Right renal pelvis (tissue), 4 donors: Measurements from ENCODE around the gene UVRAG. TPM values are rescaled to one million over a fixed set of nuclear protein-coding genes. Genes with fewer than 3 reads are reported as not detected.
A peak's percentile ranks its signal among the peaks of the same experiment; 100 is the strongest.
"Not testable (repeated sequence)": the region's sequence is repeated elsewhere in the genome, so short reads cannot be mapped to it uniquely, and the experiment has no call there.

Source experiments
- DNase-seq, 4 donors: peaks; one replicate each; pipeline ENCODE4 v3.0.0-alpha.2; 2013; ENCODE audit warnings: low read depth in 4 of 4, low spot score in 3 of 4, missing footprints in 1 of 4
- polyA plus RNA-seq, 4 donors: library from polyadenylated mRNA; unstranded; fragments of 120-200 nt; gene quantifications; one replicate each; pipeline ENCODE4 v1.2.1, GENCODE V29; 2013; ENCODE audit not compliant: insufficient read length in 4 of 4

Gene UVRAG
- polyA plus RNA-seq, 4 donors, result 17.3 to 20.2 (median 18.0) TPM

DNA sequence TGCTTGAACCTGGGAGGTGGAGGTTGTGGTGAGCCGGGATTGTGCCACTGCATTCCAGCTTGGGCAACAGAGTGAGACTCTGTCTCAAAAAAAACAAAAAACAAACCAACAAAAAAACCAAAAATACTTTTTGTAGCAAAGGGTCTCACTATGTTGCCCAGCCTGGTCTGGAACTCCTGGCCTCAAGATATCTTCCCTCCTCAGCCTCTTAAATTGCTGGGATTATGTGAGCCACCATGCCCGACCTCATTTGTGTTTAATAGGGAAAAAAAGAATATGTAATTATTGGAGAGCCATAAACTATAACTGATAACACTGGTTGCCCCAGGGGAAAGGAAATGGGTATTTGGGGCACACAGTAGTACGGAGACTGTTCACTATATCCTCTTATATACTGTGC lies 19.7 kb downstream of the UVRAG start:
- no peak for DNase-seq

DNA sequence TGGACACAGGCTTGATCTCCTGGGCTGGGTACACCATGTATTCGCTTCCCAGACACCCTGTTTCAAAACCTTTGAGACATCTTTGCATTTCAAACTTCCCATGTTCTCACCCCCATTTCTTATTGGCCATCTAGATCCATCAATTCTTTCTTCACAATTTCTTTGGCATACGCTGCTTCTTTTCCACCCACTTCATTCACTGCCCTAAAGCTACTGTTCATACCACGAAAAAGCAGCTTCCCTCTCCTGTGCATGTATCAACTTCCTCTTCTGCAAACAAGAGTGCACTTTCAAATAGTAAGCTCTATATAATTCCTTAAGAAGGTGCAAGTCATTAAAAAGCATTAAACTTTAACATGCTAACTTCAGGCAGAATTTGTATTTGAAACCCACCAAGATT lies 21.4 kb downstream of the UVRAG start:
- no peak for DNase-seq

DNA sequence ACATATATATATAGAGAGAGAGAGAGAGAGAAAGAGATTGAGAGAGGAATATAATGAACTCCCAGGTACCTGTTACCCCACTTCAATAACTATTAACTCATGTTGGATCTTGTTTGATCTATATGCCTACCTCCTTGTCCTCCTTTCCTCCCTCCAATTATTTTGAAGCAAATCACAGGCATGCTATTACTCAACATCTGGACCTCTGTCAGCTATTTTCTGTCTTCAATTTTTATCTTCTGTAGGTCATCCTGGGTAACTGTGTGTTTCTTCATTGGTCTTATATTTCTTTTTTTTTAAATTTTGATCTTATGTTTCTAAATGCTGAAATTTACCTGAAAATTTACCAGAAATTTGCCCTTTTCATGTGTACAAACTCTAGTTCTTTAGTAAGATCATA lies 24.8 kb downstream of the UVRAG start:
- no peak for DNase-seq

DNA sequence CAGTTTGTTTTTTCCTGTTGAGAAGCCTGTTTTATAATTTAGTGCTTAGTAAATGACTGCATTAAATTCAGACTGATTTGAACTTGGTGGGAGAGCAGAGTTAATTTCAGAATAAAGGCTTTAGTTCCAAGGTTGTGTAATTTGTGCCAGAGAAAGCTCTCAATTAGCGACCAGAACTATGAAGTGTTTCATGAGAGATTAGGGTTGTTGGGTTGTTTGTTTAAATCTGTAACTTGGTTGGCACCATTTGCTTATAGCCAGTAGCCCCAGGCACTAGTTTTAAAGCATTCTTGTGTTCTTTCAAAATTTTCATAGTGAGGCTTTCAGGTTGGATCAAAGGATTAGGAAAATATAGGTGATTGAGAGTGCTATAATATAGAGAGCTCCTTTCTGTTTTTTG lies 25.5 kb downstream of the UVRAG start:
- DNase-seq, result no peak

DNA sequence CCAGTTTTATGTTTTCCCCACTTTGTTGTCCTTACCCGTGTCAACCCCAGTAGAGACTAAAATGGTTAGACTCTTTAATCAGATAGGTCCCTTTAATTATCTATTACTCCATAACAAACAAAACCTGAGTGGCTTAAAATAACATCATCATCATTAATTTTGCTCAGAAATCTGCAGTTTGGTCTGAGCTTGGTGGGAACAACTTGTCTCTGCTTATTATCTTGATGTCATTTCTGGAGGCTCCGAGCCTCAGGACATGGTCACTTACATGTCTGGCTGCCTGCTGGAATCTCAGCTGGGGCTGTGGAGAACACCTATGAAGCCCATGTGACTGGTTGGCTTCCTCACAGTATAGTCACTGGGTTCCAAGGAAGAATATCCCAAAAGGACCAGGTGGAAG lies 26.7 kb downstream of the UVRAG start:
- DNase-seq, result no peak

DNA sequence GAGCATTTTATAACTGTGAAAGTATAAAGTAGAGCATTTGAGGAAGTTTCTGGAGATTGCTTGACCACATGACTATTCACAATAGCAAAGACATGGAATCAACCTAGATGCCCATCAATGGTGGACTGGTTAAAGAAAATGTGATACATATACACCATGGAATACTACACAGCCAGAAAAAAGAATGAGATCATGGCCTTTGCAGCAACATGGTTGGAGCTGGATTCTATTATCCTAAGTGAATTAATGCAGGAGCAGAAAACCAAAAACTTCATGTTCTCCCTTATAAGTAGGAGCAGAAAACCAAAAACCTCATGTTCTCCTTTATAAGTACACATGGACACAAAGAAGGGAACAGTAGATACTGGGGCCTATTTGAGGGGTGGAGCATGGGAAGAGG lies 30.3 kb downstream of the UVRAG start:
- DNase-seq, result no peak

DNA sequence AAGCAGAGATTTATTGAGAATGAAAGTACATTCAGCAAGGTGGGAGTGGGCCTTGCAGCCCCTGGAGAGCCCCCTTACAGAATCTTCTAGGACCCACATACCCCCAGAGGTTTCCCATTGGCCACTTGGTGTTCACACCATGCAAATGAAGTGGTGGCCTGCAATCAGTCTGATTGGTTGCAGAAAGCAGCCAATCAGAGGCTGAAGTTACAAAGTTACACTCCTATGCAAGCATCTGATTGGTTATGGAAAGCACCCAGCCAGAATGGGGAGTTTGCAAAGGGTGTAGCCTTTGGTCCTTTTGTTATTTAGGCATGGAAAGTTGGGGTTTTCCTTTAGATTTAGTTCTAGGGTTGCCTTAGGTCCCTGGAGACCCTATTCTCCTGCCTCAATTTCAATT lies 34.9 kb downstream of the UVRAG start:
- no peak for DNase-seq

DNA sequence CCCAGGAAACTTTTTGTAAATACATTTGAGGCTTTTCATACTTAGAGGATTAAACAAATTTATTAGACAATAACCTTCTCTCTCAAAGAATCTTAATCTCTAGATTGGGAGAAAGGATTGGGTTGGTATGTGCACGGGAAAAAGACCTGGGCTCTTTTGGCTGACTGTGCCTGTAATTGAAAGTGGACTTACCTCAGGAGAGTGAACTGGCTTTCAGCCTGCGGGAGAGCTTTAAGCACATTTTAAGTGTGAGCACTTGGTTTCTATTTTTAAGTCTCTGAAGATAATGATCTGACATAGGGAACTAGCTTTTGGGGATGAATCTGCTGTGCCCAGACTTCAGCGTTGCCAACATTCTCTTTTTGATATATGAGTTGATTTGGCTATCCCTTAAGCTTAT lies 35.8 kb downstream of the UVRAG start:
- DNase-seq, result no peak

DNA sequence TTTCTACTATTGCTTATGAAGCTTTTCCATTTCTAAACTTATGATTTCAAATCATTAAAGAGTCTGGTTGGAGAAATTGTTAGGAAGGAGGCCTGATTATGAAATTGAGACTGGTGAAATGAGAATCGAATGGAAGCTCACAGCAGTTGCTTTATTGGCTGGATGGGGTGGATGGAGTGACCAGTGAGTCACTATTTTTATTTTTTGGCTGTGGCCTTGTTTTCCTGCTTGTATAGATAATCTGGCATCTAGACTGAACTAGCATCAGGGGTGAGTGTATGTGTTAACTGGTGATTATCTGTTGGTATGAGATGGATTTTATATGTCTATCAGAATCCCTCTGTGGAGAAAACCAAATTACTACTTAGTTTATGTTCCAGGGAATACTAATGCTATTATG lies 36.2 kb downstream of the UVRAG start:
- DNase-seq, result no peak

DNA sequence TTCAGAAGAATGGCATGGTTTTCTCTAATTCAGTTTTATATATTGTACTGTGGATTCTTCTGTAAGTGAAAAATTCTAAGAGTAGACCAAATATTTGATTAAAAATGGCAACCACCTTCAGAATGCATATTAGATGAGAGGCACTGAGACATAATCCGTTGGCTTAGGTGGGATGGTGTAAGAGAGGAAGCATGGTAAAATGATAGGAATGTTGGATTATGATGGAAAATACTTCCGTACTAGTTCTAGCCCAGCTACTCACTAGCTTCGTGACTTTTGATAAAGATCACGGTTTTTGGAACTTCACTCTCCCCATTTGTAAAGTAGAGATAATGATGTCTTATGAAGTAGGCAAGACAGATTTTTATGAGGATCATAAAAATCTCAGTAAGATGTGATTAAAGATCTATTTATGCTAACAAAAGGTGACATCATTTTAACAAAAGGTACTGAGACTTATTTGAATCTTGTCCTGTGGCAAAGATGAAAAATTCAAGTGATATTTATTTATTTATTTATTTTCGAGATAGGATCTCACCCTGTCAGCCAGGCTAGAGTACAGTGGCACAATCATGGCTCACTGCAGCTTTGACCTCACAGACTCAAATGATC lies 37.5 kb downstream of the UVRAG start:
- DNase-seq, result no peak

DNA sequence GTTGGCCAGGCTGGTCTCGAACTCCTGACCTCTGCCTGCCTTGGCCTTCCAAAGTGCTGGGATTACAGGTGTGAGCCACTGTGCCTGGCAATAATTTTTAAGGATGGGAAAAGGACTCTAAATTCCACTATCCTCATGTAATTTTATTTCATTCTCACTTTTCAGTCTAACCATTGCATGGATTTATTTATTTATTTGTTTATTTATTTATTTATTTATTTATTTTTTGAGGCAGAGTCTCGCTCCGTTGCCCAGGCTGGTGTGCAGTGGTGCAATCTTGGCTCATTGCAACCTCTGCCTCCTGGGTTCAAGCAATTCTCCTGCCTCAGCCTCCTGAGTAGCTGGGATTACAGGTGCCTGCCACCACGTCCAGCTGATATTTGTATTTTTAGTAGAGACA lies 38.6 kb downstream of the UVRAG start:
- DNase-seq, result not testable (repeated sequence)

DNA sequence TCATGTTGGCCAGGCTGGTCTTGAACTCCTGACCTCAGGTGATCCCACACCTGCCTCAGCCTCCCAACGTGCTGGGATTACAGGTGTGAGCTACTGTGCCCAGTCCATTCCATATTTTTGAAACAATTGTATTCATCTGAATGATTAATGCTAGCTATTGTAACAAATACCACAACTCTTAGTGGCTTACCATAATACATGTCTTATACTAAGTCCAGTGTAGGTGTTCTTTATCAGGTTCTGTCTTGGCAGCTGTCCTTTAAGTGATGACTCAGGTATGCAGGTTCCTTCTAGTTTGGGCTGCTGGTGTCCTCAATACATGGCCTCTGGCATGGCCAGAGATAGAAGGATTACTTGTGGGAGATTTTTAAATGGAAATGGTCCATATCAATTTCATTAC lies 39.0 kb downstream of the UVRAG start:
- no peak for DNase-seq

DNA sequence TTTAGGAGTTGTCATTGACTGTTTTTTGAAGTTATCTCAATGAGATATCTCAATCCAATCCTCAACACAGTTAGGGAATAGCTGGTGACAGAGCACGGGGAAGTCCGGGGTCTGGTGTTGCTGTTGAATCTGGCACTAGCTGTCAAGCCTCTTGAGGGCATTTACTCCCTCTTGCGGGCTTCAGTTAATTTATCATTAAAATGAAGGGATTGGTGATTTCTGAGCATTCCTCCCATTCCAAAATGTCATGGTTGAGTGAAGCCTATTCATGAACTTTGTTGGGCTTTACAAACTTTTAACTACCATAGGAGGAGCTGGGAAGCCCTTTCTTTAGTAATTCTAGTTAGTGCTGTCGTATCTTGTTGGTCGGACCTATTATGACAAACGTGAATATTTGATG lies 40.2 kb downstream of the UVRAG start:
- DNase-seq, result no peak

DNA sequence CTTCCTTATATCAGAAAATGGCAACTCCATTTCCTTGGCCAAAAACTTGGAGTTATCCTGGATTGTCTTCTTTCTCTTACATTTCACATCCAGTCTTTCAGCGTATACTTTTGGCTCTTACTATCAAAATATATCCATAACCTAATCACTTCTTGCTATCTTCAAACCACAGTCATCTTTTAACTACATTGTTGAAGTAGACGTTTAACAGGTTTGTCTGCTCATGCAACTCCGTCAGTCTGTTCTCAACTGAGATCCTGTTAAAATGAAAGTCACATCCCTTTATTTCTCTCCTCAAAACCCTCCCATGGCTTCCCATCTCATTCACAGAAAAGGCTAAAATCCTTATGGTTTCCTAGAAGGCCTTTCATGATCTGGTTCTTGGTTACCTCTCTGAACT lies 41.9 kb downstream of the UVRAG start:
- DNase-seq, result no peak

DNA sequence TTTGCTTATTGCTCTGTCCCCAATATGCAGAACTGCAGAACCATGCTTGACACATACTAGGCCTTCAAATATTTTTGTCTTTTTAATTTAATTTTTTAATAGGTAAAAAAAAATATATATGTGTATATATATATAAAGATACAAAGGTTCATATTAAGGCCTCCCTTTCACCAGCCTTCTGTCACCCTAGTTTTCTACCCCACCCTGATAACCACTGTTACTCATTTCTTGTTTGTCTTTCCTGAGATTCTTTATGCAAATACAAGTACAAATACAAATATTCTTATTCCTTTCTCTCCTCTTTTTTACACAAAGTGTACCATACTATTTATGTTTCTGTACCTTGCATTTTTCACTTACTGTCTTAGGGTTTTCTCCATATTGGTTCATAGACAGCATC lies 43.0 kb downstream of the UVRAG start:
- DNase-seq, result no peak

DNA sequence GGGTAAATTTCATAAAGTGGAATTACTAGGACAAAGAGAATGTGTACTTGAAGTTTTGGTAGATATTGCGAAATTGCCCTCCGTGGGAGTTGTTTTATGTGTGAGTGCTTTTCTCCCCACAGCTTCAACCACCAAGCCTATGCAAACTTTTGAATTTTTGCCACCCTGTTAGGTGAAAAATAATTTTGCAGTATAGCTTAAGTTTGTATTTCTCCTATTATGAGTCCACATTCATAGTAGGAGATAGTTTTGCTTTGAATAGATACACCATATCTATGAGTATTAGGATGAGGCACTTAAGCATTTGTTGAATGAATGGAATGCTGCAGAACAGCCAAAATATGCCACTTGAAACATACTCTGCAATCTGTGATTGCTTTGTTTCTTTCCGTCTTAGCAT lies 43.6 kb downstream of the UVRAG start:
- DNase-seq, result no peak

DNA sequence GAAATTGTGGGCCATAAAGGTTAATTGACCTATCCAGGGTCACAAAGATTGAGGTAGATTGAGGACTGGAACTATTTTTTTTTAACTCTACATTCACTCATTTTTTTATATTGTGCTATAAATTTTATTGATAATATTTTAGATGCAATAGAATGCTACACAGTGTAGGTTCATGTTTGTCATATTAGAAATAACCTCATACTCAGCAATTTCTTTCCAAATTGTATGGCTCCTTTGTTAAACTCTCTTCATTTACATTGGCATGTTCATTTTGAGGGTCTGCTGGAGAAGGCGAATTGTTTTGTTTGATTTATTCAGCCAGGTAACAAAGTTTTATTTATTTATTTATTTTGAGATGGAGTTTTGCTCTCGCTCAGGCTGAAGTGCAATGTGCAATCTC lies 44.6 kb downstream of the UVRAG start:
- no peak for DNase-seq

DNA sequence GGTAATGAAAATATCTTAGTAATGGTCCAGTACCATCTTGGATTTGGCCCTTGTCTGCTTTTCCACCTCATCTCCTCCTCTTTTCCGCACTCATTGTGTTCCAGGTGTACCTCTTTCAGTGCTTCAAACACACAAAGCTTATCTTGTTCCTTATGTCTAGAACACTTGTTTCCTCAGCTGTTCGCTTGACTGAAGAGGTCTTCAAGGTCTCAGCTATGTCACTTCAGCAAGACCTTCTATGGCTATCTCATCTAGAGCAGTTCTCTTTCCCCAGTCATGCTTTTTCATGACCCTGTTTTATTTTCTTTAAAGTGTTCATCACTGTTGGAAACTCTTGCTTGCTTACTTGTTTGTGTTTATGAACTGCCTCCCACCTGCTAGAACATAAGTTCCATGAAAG lies 47.4 kb downstream of the UVRAG start:
- no peak for DNase-seq

DNA sequence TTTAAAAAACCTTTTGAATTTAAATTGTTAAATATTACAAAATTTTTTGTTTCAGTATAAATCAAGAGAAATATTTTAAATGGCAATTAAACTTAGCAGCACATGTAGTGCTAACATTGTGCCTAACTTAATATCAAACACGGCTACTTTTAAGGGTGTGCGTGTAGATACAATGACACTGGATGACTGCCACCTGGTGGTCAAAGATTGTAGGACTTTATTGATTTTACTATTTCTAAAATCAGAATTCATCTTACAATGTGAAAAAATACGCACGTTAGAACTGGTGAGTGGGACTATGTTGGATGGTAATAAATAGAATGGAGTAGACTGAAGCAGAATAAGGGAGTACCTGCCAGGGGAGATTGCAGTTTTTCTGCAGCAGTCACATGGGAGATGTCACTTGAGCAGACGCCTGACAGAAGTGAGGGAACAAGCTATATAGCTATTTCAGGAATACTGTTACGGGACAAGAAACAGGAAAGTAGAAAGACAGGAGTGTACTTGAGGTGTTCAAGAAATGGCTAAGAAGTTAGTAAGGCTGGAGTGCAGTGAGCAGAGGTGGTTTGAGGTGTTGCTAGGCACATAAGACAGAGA lies 52.9 kb downstream of the UVRAG start:
- DNase-seq, result peak in 2 of 4 donors; percentile 33 to 49

DNA sequence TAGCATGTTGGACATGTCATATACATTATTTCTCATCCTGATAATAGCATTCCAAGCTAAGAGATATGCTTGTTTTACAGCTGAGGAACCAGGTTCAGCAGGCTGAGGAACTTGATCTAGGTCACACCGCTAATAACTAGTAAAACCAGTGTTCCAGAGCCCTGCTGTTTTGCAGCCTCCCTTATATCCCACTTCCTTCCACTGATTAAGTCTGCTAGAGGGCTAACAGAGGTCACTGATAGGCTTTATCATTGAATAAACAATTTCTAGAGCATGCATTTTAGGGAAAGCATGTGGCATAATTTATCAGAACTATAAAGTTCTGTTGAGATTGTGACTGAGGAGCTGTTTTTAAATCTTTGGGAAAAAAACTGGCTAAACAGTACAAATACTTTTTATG lies 54.0 kb downstream of the UVRAG start:
- DNase-seq, result no peak

DNA sequence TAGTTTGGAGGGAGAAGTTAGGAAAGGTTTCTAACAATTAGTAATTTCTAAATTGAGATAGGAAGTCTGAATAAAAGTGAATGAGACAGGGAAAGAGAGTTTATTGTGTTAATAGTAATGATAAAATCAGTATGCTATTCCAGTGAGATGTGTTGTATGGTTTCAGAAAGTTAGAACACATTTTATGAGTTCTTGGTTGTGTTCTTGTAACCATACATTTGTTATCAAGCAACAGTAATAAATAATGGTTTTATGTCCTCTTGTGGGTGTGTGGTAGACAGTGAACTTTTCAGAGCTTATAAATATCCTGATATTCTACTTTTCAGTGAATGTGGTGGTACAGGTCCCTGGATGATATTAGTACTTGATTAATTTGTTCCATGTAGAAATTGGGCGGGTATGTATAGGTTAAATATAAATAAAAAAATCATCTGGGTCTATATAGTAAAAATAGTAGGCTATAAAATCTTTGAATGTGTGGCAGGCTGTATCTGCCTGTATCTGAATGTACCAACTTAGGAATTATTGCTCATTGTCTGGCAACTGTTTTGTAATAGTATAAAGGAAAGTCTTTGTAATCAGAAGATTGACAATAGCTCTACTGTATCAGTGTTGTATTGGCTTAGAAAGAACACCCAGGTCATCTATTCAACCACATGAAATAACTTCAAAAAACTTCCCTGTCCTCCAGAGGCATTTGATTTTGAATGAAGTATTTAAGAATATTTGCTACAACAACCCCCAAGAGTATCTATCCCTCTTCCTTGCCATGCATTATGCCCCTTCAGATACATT lies 54.8 kb downstream of the UVRAG start:
- DNase-seq, result no peak

DNA sequence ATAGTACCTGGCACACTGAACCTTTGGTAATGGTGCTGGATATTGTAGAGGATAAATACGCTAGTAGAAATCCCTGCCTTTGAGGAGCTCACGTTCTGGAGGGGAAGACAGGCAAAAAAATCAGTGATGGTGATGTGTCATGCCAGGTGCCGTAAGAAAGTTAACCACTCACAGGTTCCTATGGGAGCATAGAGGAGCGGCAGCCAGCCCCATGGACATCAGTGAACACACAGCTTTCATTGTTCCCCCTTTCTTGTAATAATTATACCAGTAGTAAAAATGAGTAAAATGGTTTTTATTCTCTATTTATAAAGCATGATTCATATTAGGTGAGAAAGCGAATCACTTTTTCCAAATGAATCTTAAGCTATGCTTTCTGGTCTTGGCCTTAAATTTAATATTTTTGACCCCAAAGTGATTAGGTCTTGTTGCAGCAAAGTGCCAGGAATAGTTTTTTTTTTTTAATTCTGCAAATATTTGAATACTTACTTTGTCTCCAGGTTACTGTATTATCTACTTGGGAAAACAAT lies 57.9 kb downstream of the UVRAG start:
- no peak for DNase-seq
